Vagina (tissue), 2 donors: Measurements from ENCODE around the gene PATJ.

ENCODE experiments used
- CTCF ChIP-seq, 3 experiments: fragments of 450-650 bp in 2 of 3; fragments of 200-600 bp in 1 of 3; sonication (generic) in 1 of 3; IDR thresholded peaks; one replicate each; pipeline ENCODE4 v1.5.1; 2017 to 2019; ENCODE audit warnings: antibody characterized with exemption in 3 of 3, mild to moderate bottlenecking in 2 of 3, moderate library complexity in 2 of 3
- POLR2A ChIP-seq, 2 donors: fragments of 450-650 bp; IDR thresholded peaks; one replicate each; pipeline ENCODE4 v1.6.1; 2017; ENCODE audit warnings: antibody characterized with exemption in 2 of 2, mild to moderate bottlenecking in 2 of 2, moderate library complexity in 2 of 2
- POLR2AphosphoS5 ChIP-seq, 2 donors: sonication (generic); formaldehyde crosslinking; IDR thresholded peaks; one replicate each; pipeline ENCODE4 v1.9.0; 2017; ENCODE audit warnings: antibody characterized with exemption in 2 of 2, mild to moderate bottlenecking in 2 of 2, low read depth in 1 of 2; ENCODE audit not compliant: insufficient read depth in 1 of 2

DNA sequence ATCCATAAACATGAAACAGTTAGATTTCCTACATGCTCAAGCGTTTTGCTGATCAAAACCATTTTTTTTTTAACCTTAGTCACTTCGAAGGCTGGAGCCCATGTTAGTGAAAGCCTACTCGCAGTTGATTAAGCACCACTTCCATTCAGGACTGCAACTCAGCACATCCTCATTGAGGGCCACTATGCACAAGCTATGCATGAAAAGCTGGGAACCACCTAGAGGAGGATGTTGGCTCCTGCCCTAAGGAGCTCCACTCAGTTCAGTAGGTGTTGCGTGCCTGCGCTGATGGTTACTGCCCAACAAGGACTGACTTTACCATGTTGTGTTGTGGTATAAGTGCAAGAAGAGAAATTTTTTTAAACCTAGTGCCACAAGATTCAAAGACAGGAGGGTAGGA is 271.0 kb downstream of the PATJ start:
- TF ChIP-seq POLR2AphosphoS5 (IDR thresholded peaks at IDR 0.05; ENCODE audit: insufficient read depth in 1 of 2, low read depth in 1 of 2) (no peak), CTCF (IDR thresholded peaks at IDR 0.05) (no peak), POLR2A (IDR thresholded peaks at IDR 0.05) (no peak)
